ENCODE measurements around the gene DNMT3L.

DNA sequence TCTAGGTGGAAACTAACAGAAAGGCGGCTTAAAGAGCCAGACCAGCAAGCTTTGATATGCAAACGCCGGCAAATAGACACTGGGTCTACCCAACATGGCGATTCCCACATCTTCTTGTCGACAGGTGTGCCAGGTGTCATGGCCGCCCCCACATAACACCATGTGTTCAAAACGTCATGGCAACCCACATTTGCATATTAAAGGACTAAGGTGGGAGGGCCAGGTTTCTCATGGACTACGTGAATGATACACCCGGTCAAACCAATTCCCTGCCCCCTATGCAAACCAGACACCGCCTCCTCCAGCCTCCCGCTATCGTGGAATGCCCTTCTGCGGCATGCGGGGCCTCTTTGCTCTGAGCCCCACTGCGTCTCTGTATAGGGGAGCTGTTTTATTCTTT is 62.2 kb downstream of the DNMT3L start:
- TF ChIP-seq, protein P1, sequence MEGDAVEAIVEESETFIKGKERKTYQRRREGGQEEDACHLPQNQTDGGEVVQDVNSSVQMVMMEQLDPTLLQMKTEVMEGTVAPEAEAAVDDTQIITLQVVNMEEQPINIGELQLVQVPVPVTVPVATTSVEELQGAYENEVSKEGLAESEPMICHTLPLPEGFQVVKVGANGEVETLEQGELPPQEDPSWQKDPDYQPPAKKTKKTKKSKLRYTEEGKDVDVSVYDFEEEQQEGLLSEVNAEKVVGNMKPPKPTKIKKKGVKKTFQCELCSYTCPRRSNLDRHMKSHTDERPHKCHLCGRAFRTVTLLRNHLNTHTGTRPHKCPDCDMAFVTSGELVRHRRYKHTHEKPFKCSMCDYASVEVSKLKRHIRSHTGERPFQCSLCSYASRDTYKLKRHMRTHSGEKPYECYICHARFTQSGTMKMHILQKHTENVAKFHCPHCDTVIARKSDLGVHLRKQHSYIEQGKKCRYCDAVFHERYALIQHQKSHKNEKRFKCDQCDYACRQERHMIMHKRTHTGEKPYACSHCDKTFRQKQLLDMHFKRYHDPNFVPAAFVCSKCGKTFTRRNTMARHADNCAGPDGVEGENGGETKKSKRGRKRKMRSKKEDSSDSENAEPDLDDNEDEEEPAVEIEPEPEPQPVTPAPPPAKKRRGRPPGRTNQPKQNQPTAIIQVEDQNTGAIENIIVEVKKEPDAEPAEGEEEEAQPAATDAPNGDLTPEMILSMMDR (IDR thresholded peaks at IDR 0.05; ENCODE audit: insufficient read depth, low read depth, low read length) = no peak
- no peak for TF ChIP-seq EZH2 (IDR thresholded peaks at IDR 0.05; ENCODE audit: insufficient read depth, low read length)

All from astrocyte (in vitro differentiated cells and primary cell).